Regular cardiac myocyte (primary cell): ENCODE data around the gene PERCC1. TPM values are rescaled to one million over a fixed set of nuclear protein-coding genes. Genes with fewer than 3 reads are reported as not detected.

ENCODE experiments used
- total RNA-seq: library from RNA; depleted of rRNA; stranded (reverse); fragments of >200 nt; gene quantifications from 2 replicates; pipeline ENCODE4 v1.2.3, GENCODE V29; 2014

PERCC1 gene
- total RNA-seq: not detected in 2 replicates

GRCh38 chr16:1430759-1431496 is at the start of gene PERCC1:
Gene PERCC1 (plus strand): TSS chr16:1431078. CDS start chr16:1432594, 1,516 bp downstream.

GRCh38 chr16:1414532-1415260 is 16.2 kb upstream of the PERCC1 start, which contains the start of gene UNKL:
Gene UNKL (minus strand): TSS chr16:1414704. CDS start chr16:1414691, 13 bp downstream.

GRCh38 chr16:1443980-1444729 is 13.3 kb downstream of the PERCC1 start, which contains the start of gene CCDC154:
Gene CCDC154 (minus strand): TSS chr16:1444556. CDS start chr16:1444322, 234 bp downstream.

GRCh38 chr16:1474796-1475551 is 44.1 kb downstream of the PERCC1 start, which contains the start of gene CLCN7:
Gene CLCN7 (minus strand): TSS chr16:1475028. CDS start chr16:1474974, 54 bp downstream.

Other genes with a start within 250 kb of the PERCC1 start
- gene TPSG1, start 205.8 kb upstream of the PERCC1 start, total RNA-seq: not detected in 2 replicates
- not detected in 2 replicates for gene TPSB2, start 200.9 kb upstream of the PERCC1 start, total RNA-seq
- not detected in 2 replicates for gene TPSAB1, start 190.4 kb upstream of the PERCC1 start, total RNA-seq
- not detected in 2 replicates for gene TPSD1, start 175.0 kb upstream of the PERCC1 start, total RNA-seq
- 45.4 and 62.9 TPM in 2 replicates for gene UBE2I, start 121.4 kb upstream of the PERCC1 start, total RNA-seq
- gene BAIAP3, start 97.4 kb upstream of the PERCC1 start, total RNA-seq: 0.38 and 0.56 TPM in 2 replicates
- gene TSR3, start 79.2 kb upstream of the PERCC1 start, total RNA-seq: 60.6 and 112 TPM in 2 replicates
- 23.6 and 69.1 TPM in 2 replicates for gene GNPTG, start 79.1 kb upstream of the PERCC1 start, total RNA-seq
- 7.6 and 9.8 TPM in 2 replicates for gene UNKL, start 16.4 kb upstream of the PERCC1 start, total RNA-seq
- 9.0 and 21.1 TPM in 2 replicates for gene UQCC4, start 10.3 kb upstream of the PERCC1 start, total RNA-seq
- 1.4 TPM in 1 of 2 replicates, not detected in the other for gene CCDC154, start 13.5 kb downstream of the PERCC1 start, total RNA-seq
- 50.6 and 80.9 TPM in 2 replicates for gene CLCN7, start 44.0 kb downstream of the PERCC1 start, total RNA-seq
- gene PTX4, start 57.9 kb downstream of the PERCC1 start, total RNA-seq: 0.19 TPM in 1 of 2 replicates, not detected in the other
- 9.0 and 18.8 TPM in 2 replicates for gene TELO2, start 62.3 kb downstream of the PERCC1 start, total RNA-seq
- gene TMEM204, start 102.6 kb downstream of the PERCC1 start, total RNA-seq: 17.5 and 21.1 TPM in 2 replicates
- gene IFT140, start 181.0 kb downstream of the PERCC1 start, total RNA-seq: 18.2 and 25.9 TPM in 2 replicates
- 3.7 and 5.2 TPM in 2 replicates for gene CRAMP1, start 181.3 kb downstream of the PERCC1 start, total RNA-seq
- gene JPT2, start 247.2 kb downstream of the PERCC1 start, total RNA-seq: 52.3 and 55.0 TPM in 2 replicates